HL-60/S4 treated with phorbol 12-myristate 13-acetate at 8.2 ng/mL for 4 days and 3 days (cell line): Measurements from ENCODE around the gene EID1.

Experiments used
- in situ Hi-C: fragments of 300-500 bp; cut with MboI; formaldehyde crosslinking; loops from 2 replicates; pipeline ENCODE4 v1.15.0; 2022; ENCODE audit warnings: low sequenced_read_pairs

Gene EID1

GRCh38 chr15:48877630-48878595 is at the start of gene EID1:
Gene EID1 (plus strand): TSS chr15:48878134. CDS start chr15:48878177, 43 bp downstream.
- in situ Hi-C loops = no loop called here

DNA sequence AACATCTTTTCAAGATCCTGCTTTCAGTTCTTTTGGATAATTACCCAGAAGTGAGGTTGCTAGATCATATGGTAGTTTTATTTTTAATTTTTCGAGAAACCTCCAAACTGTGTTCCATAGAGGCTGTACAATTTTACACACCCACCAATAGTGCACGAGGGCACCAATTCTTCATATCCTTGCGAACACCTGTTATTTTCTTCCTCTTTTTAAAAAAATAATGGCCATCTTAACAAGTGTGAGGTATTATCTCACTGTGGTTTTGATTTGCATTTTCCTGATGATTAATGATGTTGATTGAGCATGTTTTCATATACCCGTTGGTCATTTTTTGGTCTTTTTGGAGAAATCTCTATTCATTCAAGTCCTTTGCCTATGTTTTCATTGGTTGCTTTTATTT is 49.5 kb upstream of the EID1 start:
- in situ Hi-C loops = no loop called here

GRCh38 chr15:48828906-48829305 is 49.0 kb upstream of the EID1 start:
- in situ Hi-C loops = no loop called here

DNA sequence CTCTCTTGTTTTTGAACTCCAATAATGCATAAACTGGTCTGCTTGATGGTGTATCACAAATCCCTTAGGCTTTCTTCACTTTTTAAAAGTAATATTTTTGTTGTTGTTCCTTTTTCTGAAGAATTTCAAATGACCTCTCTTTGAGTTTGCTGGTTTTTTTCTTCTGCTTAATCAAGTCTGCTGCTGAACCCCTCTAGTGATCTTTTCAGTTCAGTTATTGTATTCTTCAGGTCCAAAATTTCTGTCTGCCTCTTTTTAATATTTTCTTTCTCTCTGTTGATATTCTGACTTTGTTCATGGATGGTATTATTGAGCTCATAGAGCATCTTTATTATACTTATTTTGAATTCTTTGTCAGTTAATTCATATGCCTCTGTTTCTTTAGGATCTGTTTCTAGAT is 45.3 kb upstream of the EID1 start:
- in situ Hi-C loops = no loop called here

GRCh38 chr15:48833526-48834239 is 44.3 kb upstream of the EID1 start:
- in situ Hi-C loops = no loop called here

DNA sequence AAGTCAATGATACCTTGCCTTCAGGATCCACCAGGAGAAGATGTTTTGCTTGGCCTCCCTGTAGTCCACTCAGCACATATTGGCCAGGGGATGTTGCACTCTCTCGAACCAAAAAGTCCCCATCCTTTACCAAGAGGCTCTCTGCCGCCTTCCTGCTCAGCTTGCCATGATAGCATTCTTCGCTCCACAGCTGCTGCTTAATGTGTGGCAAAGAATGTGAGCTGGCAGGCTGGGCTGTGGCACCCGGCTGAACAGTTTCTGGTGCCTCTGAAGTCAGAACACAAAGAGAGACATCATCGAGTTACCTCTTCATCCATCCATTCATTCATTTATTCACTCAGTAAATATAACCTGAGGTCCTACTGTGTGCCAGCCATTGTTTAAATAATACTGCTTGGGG is 43.2 kb upstream of the EID1 start:
- in situ Hi-C loops = no loop called here

DNA sequence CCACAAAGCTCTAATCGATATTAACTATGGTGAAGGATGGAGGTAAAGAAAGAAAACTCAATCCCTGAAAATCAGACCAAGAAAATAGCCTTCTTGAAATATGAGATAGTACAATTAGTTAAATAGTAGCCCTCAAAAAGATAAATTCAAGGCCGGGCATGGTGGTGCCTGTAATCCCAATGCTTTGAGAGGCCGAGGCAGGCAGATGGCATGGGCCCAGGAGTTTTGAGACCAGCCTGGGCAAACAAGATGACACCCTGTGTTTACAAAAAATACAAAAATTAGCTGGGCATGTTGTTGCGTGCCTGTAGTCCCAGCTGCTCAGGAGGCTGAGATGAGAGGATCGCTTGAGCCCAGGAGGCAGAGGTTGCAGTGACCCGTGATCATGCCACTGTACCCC is 35.4 kb upstream of the EID1 start:
- in situ Hi-C loops = no loop called here

GRCh38 chr15:48845123-48845522 is 32.8 kb upstream of the EID1 start:
- in situ Hi-C loops = no loop called here

GRCh38 chr15:48850648-48851047 is 27.3 kb upstream of the EID1 start:
- in situ Hi-C loops = loop anchor here (25.0 kb wide), 1 partner anchor 1287 kb away; no protein-coding TSS in a partner anchor

GRCh38 chr15:48851956-48852355 is 26.0 kb upstream of the EID1 start:
- in situ Hi-C loops = loop anchor here (25.0 kb wide), 1 partner anchor 1285 kb away; no protein-coding TSS in a partner anchor

GRCh38 chr15:48854434-48854833 is 23.5 kb upstream of the EID1 start:
- in situ Hi-C loops = loop anchor here (25.0 kb wide), 1 partner anchor 1283 kb away; no protein-coding TSS in a partner anchor

DNA sequence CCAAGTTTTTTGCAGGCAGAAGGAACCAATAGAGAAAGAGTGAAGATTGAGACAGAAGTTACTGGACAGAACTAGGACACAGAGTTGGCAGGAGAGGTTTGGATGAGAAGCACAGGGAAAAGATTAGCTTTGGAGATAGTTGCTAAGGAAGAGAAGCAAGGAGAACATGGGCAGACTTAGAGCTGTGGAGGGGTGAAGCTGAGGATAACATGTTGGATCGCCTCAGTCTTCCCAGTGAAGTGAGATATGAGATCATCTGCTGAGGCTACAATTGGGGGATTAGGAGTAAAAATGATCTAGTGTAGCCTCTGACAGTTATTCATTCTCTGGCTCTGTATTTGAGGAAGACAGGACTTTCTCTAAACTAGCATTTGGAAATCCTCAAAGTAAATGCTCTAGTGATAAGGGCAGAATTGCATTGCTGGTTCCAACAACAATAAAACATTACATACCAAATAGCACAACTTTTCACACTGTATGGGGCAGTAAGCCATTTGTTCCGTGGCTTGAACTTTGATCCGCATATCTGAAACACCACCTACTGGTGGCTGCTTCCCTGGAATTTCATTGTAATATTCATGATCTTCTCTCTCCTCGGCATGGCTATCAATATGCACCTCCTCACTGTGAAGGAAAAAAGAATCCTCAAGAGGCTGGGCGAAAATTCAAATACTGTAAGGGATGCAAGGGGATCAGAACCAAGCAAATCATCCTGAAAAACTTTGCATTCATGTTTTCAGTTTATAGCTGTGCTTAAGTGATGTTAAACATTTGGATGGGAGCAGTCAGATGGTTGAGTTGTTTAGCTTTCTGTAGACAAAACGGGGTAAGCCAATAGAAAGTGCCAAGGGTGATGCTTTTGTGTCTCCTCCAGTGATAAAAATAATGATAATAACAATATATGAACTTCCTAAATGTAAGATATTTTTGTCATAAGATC is 22.2 kb upstream of the EID1 start:
- in situ Hi-C loops = loop anchor here (25.0 kb wide), 1 partner anchor 1282 kb away; no protein-coding TSS in a partner anchor

DNA sequence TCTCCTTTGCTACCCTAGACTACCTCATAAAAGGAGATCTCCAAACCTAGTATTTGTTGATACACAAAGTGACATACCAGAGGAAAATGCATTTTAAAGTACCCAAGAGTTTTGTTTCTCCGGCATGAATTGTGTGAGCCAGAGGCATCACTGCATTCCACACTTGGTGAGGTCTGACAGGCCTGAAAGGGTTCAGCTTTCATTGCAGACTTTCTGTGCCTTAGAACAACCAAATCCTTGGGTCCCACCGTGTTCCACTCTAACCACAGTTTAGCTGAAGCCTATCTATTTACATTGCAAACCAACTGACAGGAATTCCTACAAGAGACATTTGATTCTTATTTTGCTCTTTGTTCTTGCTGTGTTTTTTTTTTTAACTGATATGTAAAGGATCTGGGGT is 21.0 kb upstream of the EID1 start:
- in situ Hi-C loops = loop anchor here (25.0 kb wide), 1 partner anchor 1280 kb away; no protein-coding TSS in a partner anchor

DNA sequence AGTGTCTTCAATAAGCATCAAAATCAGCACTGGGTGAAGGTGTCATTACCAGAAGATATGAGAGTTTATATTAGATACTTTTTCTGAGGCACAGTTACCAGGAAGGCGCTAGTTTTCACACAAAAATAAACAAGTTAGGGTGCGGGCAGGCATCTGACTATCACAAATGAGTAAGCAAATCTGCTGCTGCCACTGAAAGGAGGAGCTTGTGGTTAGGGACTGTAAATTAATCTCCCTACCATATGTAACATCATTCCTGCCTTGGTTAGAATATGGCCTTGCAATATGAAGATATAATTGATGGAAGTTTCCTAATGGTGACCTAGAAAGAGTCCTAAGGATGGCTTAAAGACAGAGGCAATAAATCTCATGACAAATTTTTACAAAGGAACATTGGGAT is 19.5 kb upstream of the EID1 start:
- in situ Hi-C loops = loop anchor here (25.0 kb wide), 1 partner anchor 1279 kb away; no protein-coding TSS in a partner anchor

- in situ Hi-C loops = loop anchor here (25.0 kb wide), 1 partner anchor 1278 kb away; no protein-coding TSS in a partner anchor
Measured at GRCh38 chr15:48859426-48859825, 18.5 kb upstream of the EID1 start.

GRCh38 chr15:48861813-48862431 is 16.0 kb upstream of the EID1 start:
- in situ Hi-C loops = loop anchor here (25.0 kb wide), 1 partner anchor 1275 kb away; no protein-coding TSS in a partner anchor

GRCh38 chr15:48862705-48863104 is 15.2 kb upstream of the EID1 start:
- in situ Hi-C loops = loop anchor here (25.0 kb wide), 1 partner anchor 1275 kb away; no protein-coding TSS in a partner anchor

DNA sequence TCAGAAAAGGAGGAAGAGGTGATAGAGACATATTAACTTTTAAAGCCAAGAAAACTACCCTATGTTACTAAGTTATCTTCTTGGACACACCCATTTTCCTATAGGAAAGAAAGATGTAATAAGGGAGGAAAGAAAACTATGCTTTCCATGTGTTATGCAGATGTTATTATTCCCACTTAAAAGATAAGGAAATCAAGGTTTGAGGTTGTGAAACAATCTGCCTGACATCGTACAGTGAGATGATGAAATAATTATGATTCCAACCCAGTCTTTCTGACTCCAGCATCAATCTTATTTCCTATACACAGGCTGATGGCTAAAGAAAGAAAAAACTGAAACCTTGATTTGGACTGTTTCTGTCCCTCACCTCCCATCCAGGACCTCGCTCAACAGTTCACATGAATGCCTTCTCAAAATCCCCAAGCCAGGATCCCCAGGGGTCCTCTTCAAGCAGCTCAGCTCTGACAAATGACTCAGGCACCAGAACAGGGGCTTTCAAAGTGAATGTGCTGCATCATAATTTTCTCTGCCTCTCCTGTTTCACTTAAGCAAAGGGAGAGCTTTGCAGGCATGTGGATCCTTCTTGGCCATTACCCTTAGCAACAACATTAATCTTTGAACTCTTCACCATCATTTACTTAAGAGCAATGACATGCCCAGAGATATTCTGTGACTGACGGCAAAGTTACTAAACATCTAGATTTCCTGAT is 12.4 kb upstream of the EID1 start:
- in situ Hi-C loops = loop anchor here (25.0 kb wide), 1 partner anchor 1272 kb away; no protein-coding TSS in a partner anchor

DNA sequence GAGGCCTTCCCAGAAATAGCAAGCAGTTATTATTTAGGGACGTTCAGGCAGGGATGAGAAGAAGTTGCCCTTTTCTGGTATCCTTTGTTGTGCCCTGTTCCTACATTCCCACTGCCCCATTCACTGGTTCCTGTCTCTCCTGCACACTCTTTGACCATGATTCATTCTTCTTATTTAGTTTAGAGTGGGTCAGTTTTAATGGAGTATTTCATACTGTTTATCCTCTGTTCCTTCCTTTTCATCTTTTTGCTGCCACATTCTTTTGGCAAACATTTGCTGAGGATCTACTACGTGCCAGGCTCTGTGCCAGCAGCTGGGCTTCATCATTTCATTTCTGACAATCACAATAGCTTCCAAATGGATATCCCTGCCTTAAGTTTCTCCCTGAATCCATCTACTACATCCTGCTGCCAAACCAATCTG is 11.8 kb upstream of the EID1 start:
- in situ Hi-C loops = loop anchor here (25.0 kb wide), 1 partner anchor 1271 kb away; no protein-coding TSS in a partner anchor
